Gastroesophageal sphincter (tissue), 3 donors: ENCODE data around the gene CCDC179.

ENCODE experiments used
- CTCF ChIP-seq, 4 experiments: fragments of 200-600 bp in 2 of 4; fragments of 450-650 bp in 2 of 4; sonication (generic) in 1 of 4; IDR thresholded peaks; one replicate each; pipeline ENCODE4 v1.5.1; 2017 to 2019; ENCODE audit warnings: antibody characterized with exemption in 4 of 4, mild to moderate bottlenecking in 2 of 4, moderate library complexity in 2 of 4
- EP300 ChIP-seq: sonication (generic); formaldehyde crosslinking; IDR thresholded peaks from one replicate; pipeline ENCODE4 v1.6.1; 2017; ENCODE audit warnings: antibody characterized with exemption, mild to moderate bottlenecking
- POLR2A ChIP-seq, 2 donors: fragments of 450-650 bp; IDR thresholded peaks; one replicate each; pipeline ENCODE4 v1.6.1; 2017; ENCODE audit warnings: antibody characterized with exemption in 2 of 2, mild to moderate bottlenecking in 2 of 2, moderate library complexity in 1 of 2
- POLR2AphosphoS5 ChIP-seq: sonication (generic); formaldehyde crosslinking; IDR thresholded peaks from one replicate; pipeline ENCODE4 v1.6.1; 2017; ENCODE audit warnings: antibody characterized with exemption

- no peak for TF ChIP-seq CTCF (IDR thresholded peaks at IDR 0.05)
- TF ChIP-seq POLR2A (IDR thresholded peaks at IDR 0.05): no peak
- no peak for TF ChIP-seq POLR2AphosphoS5
- no peak for TF ChIP-seq EP300
Observed at GRCh38 chr11:22832315-22833015, 27.8 kb downstream of the CCDC179 start.
